Skin of body (tissue), 2 donors: ENCODE results near the gene TNRC18. TPM values are rescaled to one million over a fixed set of nuclear protein-coding genes. Genes with fewer than 3 reads are reported as not detected.
"Not testable (repeated sequence)": the region's sequence is repeated elsewhere in the genome, so short reads cannot be mapped to it uniquely, and the experiment has no call there.

Experiments
- DNase-seq: peaks from one replicate; lab custom pipeline; 2025; lab: John Stamatoyannopoulos, UW
- total RNA-seq: library from RNA; depleted of rRNA; stranded (reverse); fragments of >200 nt; gene quantifications from one replicate; pipeline ENCODE4 v1.2.3, GENCODE V29; 2014

TNRC18 gene
- total RNA-seq, 1 donor from 2014 or later: 63.4 TPM

- DNase-seq: no peak
Measured at GRCh38 chr7:5380350-5381070, 43.1 kb downstream of the TNRC18 start.

GRCh38 chr7:5379546-5379945 is 44.1 kb downstream of the TNRC18 start:
- no peak for DNase-seq

- DNase-seq: no peak
Measured at GRCh38 chr7:5377816-5378215, 45.8 kb downstream of the TNRC18 start.

GRCh38 chr7:5377279-5377678 is 46.4 kb downstream of the TNRC18 start:
- no peak for DNase-seq

- no peak for DNase-seq
Measured at GRCh38 chr7:5375925-5376324, 47.7 kb downstream of the TNRC18 start.

GRCh38 chr7:5374464-5374863 is 49.2 kb downstream of the TNRC18 start:
- DNase-seq: no peak

GRCh38 chr7:5373300-5373699 is 50.3 kb downstream of the TNRC18 start:
- no peak for DNase-seq

- DNase-seq: no peak
Measured at GRCh38 chr7:5370454-5371353, 52.9 kb downstream of the TNRC18 start.

GRCh38 chr7:5367661-5368060 is 56.0 kb downstream of the TNRC18 start:
- no peak for DNase-seq

- peak; percentile 90 for DNase-seq
Measured at GRCh38 chr7:5365976-5366625, 57.5 kb downstream of the TNRC18 start.

- DNase-seq: no peak
Measured at GRCh38 chr7:5363729-5364128, 59.9 kb downstream of the TNRC18 start.

GRCh38 chr7:5362466-5362865 is 61.2 kb downstream of the TNRC18 start:
- DNase-seq: no peak

GRCh38 chr7:5361446-5362127 is 62.0 kb downstream of the TNRC18 start:
- DNase-seq: no peak

- no peak for DNase-seq
Measured at GRCh38 chr7:5360971-5361370, 62.7 kb downstream of the TNRC18 start.

GRCh38 chr7:5360451-5360850 is 63.2 kb downstream of the TNRC18 start:
- no peak for DNase-seq

- DNase-seq: not testable (repeated sequence)
Measured at GRCh38 chr7:5360021-5360420, 63.6 kb downstream of the TNRC18 start.

GRCh38 chr7:5359344-5359743 is 64.3 kb downstream of the TNRC18 start:
- no peak for DNase-seq

GRCh38 chr7:5357951-5358350 is 65.7 kb downstream of the TNRC18 start:
- DNase-seq: no peak

- DNase-seq: no peak
Measured at GRCh38 chr7:5356751-5357119, 66.9 kb downstream of the TNRC18 start.

- DNase-seq: no peak
Measured at GRCh38 chr7:5354460-5355232, 69.0 kb downstream of the TNRC18 start.
